ENCODE measurements around the gene CDH13.
A peak's percentile ranks its signal among the peaks of the same experiment; 100 is the strongest.

Gene CDH13

DNA sequence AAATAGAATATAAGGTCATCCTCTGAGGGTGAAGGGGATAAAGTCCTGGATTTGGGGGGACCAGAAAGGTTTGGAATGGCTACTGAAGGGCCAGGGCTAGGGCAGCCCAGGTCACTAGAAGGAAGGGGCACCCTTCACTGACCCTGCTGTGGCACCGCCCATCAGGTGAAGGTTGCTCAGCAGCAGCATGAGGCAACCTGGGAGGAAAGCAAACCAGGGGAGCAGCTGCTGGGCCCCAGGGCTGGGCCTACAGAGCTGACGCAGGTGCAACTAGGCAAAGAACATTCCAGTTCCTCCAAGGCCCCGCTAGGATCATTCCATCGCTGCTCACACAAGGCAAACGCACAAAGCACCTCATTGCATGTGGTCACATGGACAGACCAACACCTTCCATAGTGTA is 1177.6 kb downstream of the CDH13 start:
- Histone ChIP-seq H3K36me3 (ENCODE audit: control insufficient read depth in 5 of 5, insufficient read depth in 5 of 5, low read length in 5 of 5) (no peaks in the 10 kb centered on the region), H3K27ac (ENCODE audit: low read depth, low read length) (no peak overlapping the region), H3K9ac (ENCODE audit: low read length in 5 of 5) (no peak overlapping the region), H3K9me3 (ENCODE audit: control insufficient read depth in 5 of 5, low read length in 5 of 5) (no peaks in the 10 kb centered on the region), H3K4me3 (ENCODE audit: low read depth in 1 of 5, low read length in 5 of 5) (no peak overlapping the region), H3K27me3 (ENCODE audit: control insufficient read depth in 5 of 5, insufficient read depth in 4 of 5, low read length in 5 of 5) (no peaks in the 10 kb centered on the region), H3K4me1 (ENCODE audit: control insufficient read depth in 5 of 5, insufficient read depth in 5 of 5, low read length in 5 of 5) (peaks cover 11 to 34% (median 31%) of the 10 kb centered on the region in 5 donors)

DNA sequence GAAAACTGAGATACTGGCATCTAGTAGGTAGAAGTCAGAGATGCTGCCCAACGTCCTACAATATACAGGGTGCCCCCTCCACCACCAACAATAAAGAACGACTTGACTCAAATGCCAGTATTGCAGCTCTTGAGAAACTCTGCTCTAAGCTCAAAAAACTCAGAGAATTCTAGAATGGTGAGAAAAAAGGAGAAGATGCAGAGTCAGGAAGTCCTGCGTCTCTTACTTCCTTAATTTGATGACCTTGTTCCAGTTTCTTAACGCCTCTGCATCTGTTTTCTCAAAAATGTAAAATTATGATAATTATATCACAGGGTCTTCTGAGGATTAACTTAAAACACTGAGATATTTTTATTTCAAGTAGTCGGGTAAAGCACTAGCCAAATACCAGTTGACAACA is 1179.3 kb downstream of the CDH13 start:
- Histone ChIP-seq H3K4me3 (ENCODE audit: low read depth in 1 of 5, low read length in 5 of 5) (no peak overlapping the region), H3K27ac (ENCODE audit: low read depth, low read length) (no peak overlapping the region), H3K9me3 (ENCODE audit: control insufficient read depth in 5 of 5, low read length in 5 of 5) (no peaks in the 10 kb centered on the region), H3K4me1 (ENCODE audit: control insufficient read depth in 5 of 5, insufficient read depth in 5 of 5, low read length in 5 of 5) (peaks cover 11 to 42% (median 32%) of the 10 kb centered on the region in 5 donors), H3K36me3 (ENCODE audit: control insufficient read depth in 5 of 5, insufficient read depth in 5 of 5, low read length in 5 of 5) (peaks cover 0 to 4% (median 3%) of the 10 kb centered on the region in 5 donors), H3K27me3 (ENCODE audit: control insufficient read depth in 5 of 5, insufficient read depth in 4 of 5, low read length in 5 of 5) (no peaks in the 10 kb centered on the region), H3K9ac (ENCODE audit: low read length in 5 of 5) (no peak overlapping the region)

DNA sequence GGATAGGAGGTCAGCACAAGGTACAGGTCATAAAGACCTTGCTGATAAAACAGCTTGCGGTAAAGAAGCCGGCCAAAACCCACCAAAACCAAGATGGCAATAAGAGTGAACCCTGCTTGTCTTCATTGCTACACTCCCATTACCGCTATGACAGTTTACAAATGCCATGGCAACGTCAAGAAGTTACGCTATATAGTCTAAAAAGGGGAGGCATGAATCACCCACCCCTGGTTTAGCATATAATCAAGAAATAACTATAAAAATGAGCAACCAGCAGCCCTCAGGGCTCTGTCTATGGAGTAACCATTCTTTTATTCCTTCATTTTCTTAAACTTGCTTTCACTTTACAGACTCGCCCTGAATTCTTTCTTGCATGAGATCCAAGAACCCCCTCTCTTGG is 1180.0 kb downstream of the CDH13 start:
- H3K36me3 ChIP-seq (ENCODE audit: control insufficient read depth in 5 of 5, insufficient read depth in 5 of 5, low read length in 5 of 5), result peaks cover 2 to 8% (median 3%) of the 10 kb centered on the region in 5 donors
- H3K9ac ChIP-seq (ENCODE audit: low read length in 5 of 5), result no peak overlapping the region
- peaks cover 11 to 42% (median 32%) of the 10 kb centered on the region in 5 donors for H3K4me1 ChIP-seq (ENCODE audit: control insufficient read depth in 5 of 5, insufficient read depth in 5 of 5, low read length in 5 of 5)
- no peaks in the 10 kb centered on the region for H3K27me3 ChIP-seq (ENCODE audit: control insufficient read depth in 5 of 5, insufficient read depth in 4 of 5, low read length in 5 of 5)
- no peak overlapping the region for H3K4me3 ChIP-seq (ENCODE audit: low read depth in 1 of 5, low read length in 5 of 5)
- H3K27ac ChIP-seq (ENCODE audit: low read depth, low read length), result no peak overlapping the region
- no peaks in the 10 kb centered on the region for H3K9me3 ChIP-seq (ENCODE audit: control insufficient read depth in 5 of 5, low read length in 5 of 5)

DNA sequence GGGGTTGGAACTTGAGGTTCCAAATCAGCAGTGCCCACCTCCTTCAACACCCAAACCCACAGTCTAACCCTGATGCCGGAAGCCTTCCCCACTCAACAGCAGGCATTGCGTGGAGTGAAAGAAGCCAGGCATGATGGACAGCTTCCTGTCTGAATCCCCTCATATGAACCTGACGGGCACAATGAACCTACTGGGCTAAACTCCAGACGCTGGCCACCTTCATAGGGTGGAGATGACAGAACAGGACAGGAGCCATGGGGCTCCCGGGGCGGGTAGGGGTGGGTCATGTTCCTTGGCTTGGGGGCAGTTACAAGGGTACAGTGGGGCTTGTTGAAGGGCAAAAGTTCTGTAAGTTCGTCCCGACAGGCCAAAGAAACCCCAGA is 1180.5 kb downstream of the CDH13 start:
- Histone ChIP-seq H3K4me1 (ENCODE audit: control insufficient read depth in 5 of 5, insufficient read depth in 5 of 5, low read length in 5 of 5) (peaks cover 8 to 39% (median 27%) of the 10 kb centered on the region in 5 donors), H3K4me3 (ENCODE audit: low read depth in 1 of 5, low read length in 5 of 5) (peak overlapping the region; percentile 45 to 94 (median 92))

DNA sequence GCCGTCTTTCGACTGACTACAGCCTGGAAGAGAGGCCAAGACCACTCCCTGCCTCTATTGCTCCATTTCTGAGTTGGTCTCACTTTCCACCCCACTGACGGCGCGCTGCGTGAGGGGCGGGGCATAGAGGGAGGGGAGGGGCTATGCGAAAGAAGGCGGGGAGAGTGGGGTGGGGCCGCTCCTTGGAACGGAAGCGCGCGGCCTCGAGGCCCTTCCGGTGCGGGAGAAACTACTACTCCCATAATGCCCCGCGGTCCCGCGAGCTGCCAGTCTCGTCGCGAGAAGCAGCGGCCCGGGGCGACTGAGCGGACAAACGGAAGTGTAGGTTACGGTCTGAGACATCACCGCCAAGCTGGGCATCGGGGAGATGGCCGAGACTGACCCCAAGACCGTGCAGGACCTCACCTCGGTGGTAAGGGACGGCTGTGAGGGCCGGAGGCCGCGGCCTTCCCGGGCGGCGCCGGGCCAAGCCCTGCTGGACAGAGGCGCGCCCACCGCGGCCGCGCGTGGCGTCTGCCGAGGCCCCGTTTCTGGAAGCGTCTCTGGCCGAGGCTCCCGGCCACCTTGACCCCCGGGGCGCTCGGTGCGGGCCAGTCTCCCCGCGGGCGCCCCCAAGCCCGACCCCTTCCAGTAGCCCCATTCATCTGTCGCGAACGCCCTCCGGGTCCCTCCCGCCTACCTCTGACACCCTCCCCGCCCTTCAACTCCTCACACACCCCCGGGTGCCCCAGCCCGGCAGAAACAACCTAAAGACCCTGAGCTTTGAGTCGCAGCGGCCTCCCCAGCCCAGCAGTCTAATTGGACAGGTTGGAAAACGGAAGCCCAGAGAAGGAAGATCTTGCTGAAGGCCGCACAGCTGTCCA is 1181.2 kb downstream of the CDH13 start, which contains the start of gene HSBP1:
Gene HSBP1 (plus strand): TSS at position 269 of the 863 bp plus-strand sequence. CDS start 99 bp downstream, at position 368.
- peak within 1 kb of the TSS; percentile 86 to 94 (median 92) for H3K4me3 ChIP-seq (ENCODE audit: low read depth in 1 of 5, low read length in 5 of 5)
- H3K9me3 ChIP-seq (ENCODE audit: control insufficient read depth in 5 of 5, low read length in 5 of 5), result no peaks in the 10 kb centered on the region
- H3K36me3 ChIP-seq (ENCODE audit: control insufficient read depth in 5 of 5, insufficient read depth in 5 of 5, low read length in 5 of 5), result peaks cover 7 to 20% (median 11%) of the 10 kb centered on the region in 5 donors
- peak within 1 kb of the TSS; percentile 82 for H3K27ac ChIP-seq (ENCODE audit: low read depth, low read length)
- peaks cover 6 to 33% (median 21%) of the 10 kb centered on the region in 5 donors for H3K4me1 ChIP-seq (ENCODE audit: control insufficient read depth in 5 of 5, insufficient read depth in 5 of 5, low read length in 5 of 5)
- no peaks in the 10 kb centered on the region for H3K27me3 ChIP-seq (ENCODE audit: control insufficient read depth in 5 of 5, insufficient read depth in 4 of 5, low read length in 5 of 5)
- peak within 1 kb of the TSS; percentile 71 to 94 (median 87) for H3K9ac ChIP-seq (ENCODE audit: low read length in 5 of 5)

More for the DNA sequence above, 1180.5 kb downstream of the CDH13 start:
- Histone ChIP-seq H3K27ac (ENCODE audit: low read depth, low read length) (peak overlapping the region; percentile 82), H3K27me3 (ENCODE audit: control insufficient read depth in 5 of 5, insufficient read depth in 4 of 5, low read length in 5 of 5) (no peaks in the 10 kb centered on the region), H3K9me3 (ENCODE audit: control insufficient read depth in 5 of 5, low read length in 5 of 5) (no peaks in the 10 kb centered on the region), H3K36me3 (ENCODE audit: control insufficient read depth in 5 of 5, insufficient read depth in 5 of 5, low read length in 5 of 5) (peaks cover 4 to 14% (median 6%) of the 10 kb centered on the region in 5 donors), H3K9ac (ENCODE audit: low read length in 5 of 5) (peak overlapping the region in 1 of 5 donors; percentile 32)

DNA sequence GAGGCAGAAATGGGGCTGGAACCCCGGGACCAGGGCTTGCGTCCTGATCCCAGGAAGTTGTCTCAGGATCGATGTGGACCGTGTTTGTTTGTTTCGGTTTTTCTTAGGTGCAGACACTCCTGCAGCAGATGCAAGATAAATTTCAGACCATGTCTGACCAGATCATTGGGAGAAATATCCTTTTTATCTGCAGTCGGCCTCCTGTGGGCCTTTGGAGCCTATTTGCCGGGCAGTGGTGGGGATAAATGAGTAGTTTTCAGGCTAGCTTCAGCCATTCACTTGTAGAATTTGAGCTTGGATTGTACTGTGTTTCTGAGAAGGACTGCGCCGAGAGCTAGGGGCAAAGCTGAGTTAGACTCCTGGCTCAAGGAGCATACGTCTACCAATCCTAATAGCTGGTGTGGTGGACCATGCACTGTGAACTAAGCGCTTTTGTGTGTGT is 1181.8 kb downstream of the CDH13 start:
- Histone ChIP-seq H3K36me3 (ENCODE audit: control insufficient read depth in 5 of 5, insufficient read depth in 5 of 5, low read length in 5 of 5) (peaks cover 7 to 24% (median 14%) of the 10 kb centered on the region in 5 donors), H3K27ac (ENCODE audit: low read depth, low read length) (peak overlapping the region; percentile 82), H3K27me3 (ENCODE audit: control insufficient read depth in 5 of 5, insufficient read depth in 4 of 5, low read length in 5 of 5) (no peaks in the 10 kb centered on the region), H3K9ac (ENCODE audit: low read length in 5 of 5) (peak overlapping the region; percentile 71 to 94 (median 87)), H3K4me1 (ENCODE audit: control insufficient read depth in 5 of 5, insufficient read depth in 5 of 5, low read length in 5 of 5) (peaks cover 6 to 32% (median 21%) of the 10 kb centered on the region in 5 donors), H3K4me3 (ENCODE audit: low read depth in 1 of 5, low read length in 5 of 5) (peak overlapping the region; percentile 86 to 94 (median 92)), H3K9me3 (ENCODE audit: control insufficient read depth in 5 of 5, low read length in 5 of 5) (no peaks in the 10 kb centered on the region)

DNA sequence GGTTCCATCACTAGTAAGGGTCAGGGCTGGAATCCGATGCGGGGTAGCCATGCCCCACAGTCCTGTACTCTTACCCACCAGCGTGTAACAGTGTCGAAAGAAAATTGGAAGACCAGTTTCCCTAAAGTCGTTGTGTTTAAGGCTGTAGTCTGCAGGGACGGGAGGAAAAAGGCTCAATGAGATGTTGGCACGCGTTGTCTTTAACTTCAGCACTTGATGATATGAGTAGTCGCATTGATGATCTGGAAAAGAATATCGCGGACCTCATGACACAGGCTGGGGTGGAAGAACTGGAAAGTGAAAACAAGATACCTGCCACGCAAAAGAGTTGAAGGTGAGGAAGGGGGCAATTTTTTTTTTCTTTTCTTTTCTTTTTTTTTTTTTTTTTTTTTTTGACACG is 1182.3 kb downstream of the CDH13 start:
- Histone ChIP-seq H3K4me1 (ENCODE audit: control insufficient read depth in 5 of 5, insufficient read depth in 5 of 5, low read length in 5 of 5) (peaks cover 7 to 31% (median 25%) of the 10 kb centered on the region in 5 donors), H3K9me3 (ENCODE audit: control insufficient read depth in 5 of 5, low read length in 5 of 5) (no peaks in the 10 kb centered on the region), H3K27me3 (ENCODE audit: control insufficient read depth in 5 of 5, insufficient read depth in 4 of 5, low read length in 5 of 5) (no peaks in the 10 kb centered on the region), H3K4me3 (ENCODE audit: low read depth in 1 of 5, low read length in 5 of 5) (peak overlapping the region; percentile 86 to 94 (median 92)), H3K36me3 (ENCODE audit: control insufficient read depth in 5 of 5, insufficient read depth in 5 of 5, low read length in 5 of 5) (peaks cover 7 to 24% (median 14%) of the 10 kb centered on the region in 5 donors), H3K9ac (ENCODE audit: low read length in 5 of 5) (peak overlapping the region in 4 of 5 donors; percentile 71 to 94 (median 89)), H3K27ac (ENCODE audit: low read depth, low read length) (no peak overlapping the region)

DNA sequence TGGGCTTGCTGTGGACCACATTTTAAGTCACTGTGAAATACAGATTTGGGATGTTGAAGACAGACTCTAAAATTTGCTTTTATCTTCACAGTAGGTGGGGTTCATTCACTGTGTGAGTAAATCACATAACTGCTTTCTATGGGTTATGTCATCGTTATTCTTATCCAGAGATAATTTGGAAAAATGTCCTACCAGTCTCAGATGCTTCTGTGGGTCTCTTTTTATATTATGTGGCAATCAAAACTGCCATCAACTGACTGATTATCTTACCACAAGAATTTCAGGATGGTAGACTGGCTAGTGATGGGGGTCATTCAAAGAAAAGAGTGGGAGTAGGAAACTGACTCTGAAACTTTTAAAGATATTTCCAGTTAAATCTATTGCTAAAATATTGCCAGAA is 1184.1 kb downstream of the CDH13 start:
- Histone ChIP-seq H3K27ac (ENCODE audit: low read depth, low read length) (no peak overlapping the region), H3K9ac (ENCODE audit: low read length in 5 of 5) (no peak overlapping the region), H3K4me1 (ENCODE audit: control insufficient read depth in 5 of 5, insufficient read depth in 5 of 5, low read length in 5 of 5) (peaks cover 11 to 34% (median 32%) of the 10 kb centered on the region in 5 donors)

DNA sequence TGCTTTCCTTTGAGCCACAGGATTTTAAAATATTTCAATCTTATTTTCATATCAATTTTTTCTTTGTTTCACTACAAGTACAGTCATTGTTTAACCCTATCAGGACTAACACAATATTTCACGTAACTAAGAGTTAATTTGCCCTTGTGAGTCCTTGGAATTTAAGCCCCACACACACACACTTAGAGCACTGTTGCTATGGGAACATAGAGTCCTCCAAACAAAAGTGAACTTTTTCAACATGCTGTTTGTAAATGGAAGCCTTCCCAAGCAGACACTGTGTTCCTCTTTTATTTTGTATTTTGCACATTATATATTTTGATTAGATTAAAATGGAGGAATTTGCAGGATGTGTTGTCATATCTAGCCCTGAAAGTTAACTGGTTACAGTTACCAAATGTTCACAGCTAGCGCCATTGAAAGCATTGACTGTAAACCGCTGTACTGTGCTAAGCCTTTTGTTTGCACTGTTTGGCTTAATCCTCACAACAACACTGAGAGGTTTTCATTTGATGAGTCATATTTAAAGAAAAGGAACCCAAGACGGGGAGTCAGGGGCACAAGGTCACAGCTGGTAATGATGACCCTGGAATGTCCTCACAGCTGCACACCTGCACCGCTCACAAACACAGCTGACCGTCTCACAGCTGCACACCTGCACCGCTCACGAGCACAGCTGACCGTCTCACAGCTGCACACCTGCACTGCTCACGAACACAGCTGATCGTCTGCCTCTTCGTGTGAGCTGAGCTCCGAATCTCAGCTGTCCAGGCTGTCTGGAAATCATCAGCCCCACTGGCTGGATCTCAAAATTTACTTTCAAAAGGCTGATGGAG is 1187.3 kb downstream of the CDH13 start:
- Histone ChIP-seq H3K36me3 (ENCODE audit: control insufficient read depth in 5 of 5, insufficient read depth in 5 of 5, low read length in 5 of 5) (peaks cover 7 to 24% (median 14%) of the 10 kb centered on the region in 5 donors), H3K27ac (ENCODE audit: low read depth, low read length) (no peak overlapping the region), H3K4me1 (ENCODE audit: control insufficient read depth in 5 of 5, insufficient read depth in 5 of 5, low read length in 5 of 5) (peaks cover 6 to 21% (median 20%) of the 10 kb centered on the region in 5 donors), H3K9me3 (ENCODE audit: control insufficient read depth in 5 of 5, low read length in 5 of 5) (no peaks in the 10 kb centered on the region), H3K9ac (ENCODE audit: low read length in 5 of 5) (peak overlapping the region in 1 of 5 donors; percentile 9), H3K27me3 (ENCODE audit: control insufficient read depth in 5 of 5, insufficient read depth in 4 of 5, low read length in 5 of 5) (no peaks in the 10 kb centered on the region), H3K4me3 (ENCODE audit: low read depth in 1 of 5, low read length in 5 of 5) (peak overlapping the region in 3 of 5 donors; percentile 24 to 48 (median 43))

More for the DNA sequence above, 1184.1 kb downstream of the CDH13 start:
- H3K27me3 ChIP-seq (ENCODE audit: control insufficient read depth in 5 of 5, insufficient read depth in 4 of 5, low read length in 5 of 5), result no peaks in the 10 kb centered on the region
- no peak overlapping the region for H3K4me3 ChIP-seq (ENCODE audit: low read depth in 1 of 5, low read length in 5 of 5)
- H3K36me3 ChIP-seq (ENCODE audit: control insufficient read depth in 5 of 5, insufficient read depth in 5 of 5, low read length in 5 of 5), result peaks cover 7 to 24% (median 14%) of the 10 kb centered on the region in 5 donors
- no peaks in the 10 kb centered on the region for H3K9me3 ChIP-seq (ENCODE audit: control insufficient read depth in 5 of 5, low read length in 5 of 5)
